Stimulated activated CD4-positive, alpha-beta T cell treated with anti-CD3 and anti-CD28 coated beads, Interleukin-15, amount 100 ng/mL, for 24 hours (primary cell): ENCODE data around the gene LRP2.

Source experiments
- DNase-seq: peaks from one replicate; pipeline ENCODE4 v3.0.0-alpha.2; 2020

LRP2 gene

GRCh38 chr2:169232551-169233154 is 129.7 kb downstream of the LRP2 start:
- DNase-seq, result no peak

- DNase-seq, result no peak
These were observed 132.1 kb downstream of the LRP2 start for GRCh38 chr2:169230204-169230603.

GRCh38 chr2:169229590-169229989 is 132.7 kb downstream of the LRP2 start:
- DNase-seq, result no peak

GRCh38 chr2:169225906-169226305 is 136.4 kb downstream of the LRP2 start:
- DNase-seq, result no peak

GRCh38 chr2:169225233-169225750 is 137.0 kb downstream of the LRP2 start:
- no peak for DNase-seq

- peak; percentile 5 for DNase-seq
These were observed 139.7 kb downstream of the LRP2 start for GRCh38 chr2:169222665-169223064.

GRCh38 chr2:169221745-169222369 is 140.5 kb downstream of the LRP2 start:
- DNase-seq, result no peak

- DNase-seq, result no peak
These were observed 151.4 kb downstream of the LRP2 start for GRCh38 chr2:169210917-169211316.

- no peak for DNase-seq
These were observed 154.3 kb downstream of the LRP2 start for GRCh38 chr2:169208026-169208425.

GRCh38 chr2:169205176-169205575 is 157.2 kb downstream of the LRP2 start:
- no peak for DNase-seq

- no peak for DNase-seq
These were observed 158.4 kb downstream of the LRP2 start for GRCh38 chr2:169203952-169204351.

- no peak for DNase-seq
These were observed 161.6 kb downstream of the LRP2 start for GRCh38 chr2:169200756-169201155.

GRCh38 chr2:169193618-169194017 is 168.7 kb downstream of the LRP2 start:
- DNase-seq, result no peak

- DNase-seq, result no peak
These were observed 172.0 kb downstream of the LRP2 start for GRCh38 chr2:169190197-169190775.

GRCh38 chr2:169189132-169189531 is 173.2 kb downstream of the LRP2 start:
- no peak for DNase-seq

- no peak for DNase-seq
These were observed 176.6 kb downstream of the LRP2 start for GRCh38 chr2:169185711-169186110.

GRCh38 chr2:169184074-169184473 is 178.3 kb downstream of the LRP2 start:
- no peak for DNase-seq

GRCh38 chr2:169182573-169182972 is 179.8 kb downstream of the LRP2 start:
- no peak for DNase-seq

- no peak for DNase-seq
These were observed 183.4 kb downstream of the LRP2 start for GRCh38 chr2:169178804-169179390.

GRCh38 chr2:169178364-169178763 is 184.0 kb downstream of the LRP2 start:
- DNase-seq, result no peak

GRCh38 chr2:169175112-169175511 is 187.2 kb downstream of the LRP2 start:
- DNase-seq, result no peak

- no peak for DNase-seq
These were observed 188.5 kb downstream of the LRP2 start for GRCh38 chr2:169173876-169174275.

GRCh38 chr2:169172914-169173313 is 189.4 kb downstream of the LRP2 start:
- no peak for DNase-seq

GRCh38 chr2:169172151-169172735 is 190.1 kb downstream of the LRP2 start:
- DNase-seq, result no peak
